A549 (cell line): ENCODE data around the gene QSOX1. TPM values are rescaled to one million over a fixed set of nuclear protein-coding genes. Genes with fewer than 3 reads are reported as not detected.

Source experiments
- ATAC-seq, 2 experiments: fragments of 200-7000 bp in 1 of 2; fragments of >200 bp in 1 of 2; cut with Nextera tagmentation in 1 of 2; cut with Tn5 transposase in 1 of 2; 3 replicates each; pipeline versions ENCODE4 v1.8.0 to v1.9.1; 2018 to 2020; ENCODE audit warnings: mild to moderate bottlenecking in 1 of 2, moderate library complexity in 1 of 2
- CTCF ChIA-PET: fragments of 300-600 bp; sonication (Branson Sonifier 250); formaldehyde crosslinking; extraction: SDS; loops from one replicate; lab custom pipeline; 2021; ENCODE audit warnings: antibody characterized with exemption, inconsistent platforms; lab: Yijun Ruan, JAX
- POLR2A ChIA-PET: fragments of 350-600 bp; formaldehyde crosslinking; extraction: SDS; loops from one replicate; lab custom pipeline; 2021; ENCODE audit warnings: antibody characterized with exemption, inconsistent platforms; lab: Yijun Ruan, JAX
- DNase-seq, 2 experiments: peaks; one replicate each; pipeline versions ENCODE4 v3.0.0 to v3.0.0-alpha.2; 2011 to 2016; ENCODE audit warnings: low read depth in 1 of 2, low spot score in 1 of 2
- FAIRE-seq: peaks from 2 replicates; lab custom pipeline; 2011; peaks lifted over from hg19 to GRCh38; lab: Jason Lieb, UNC
- H3K27ac ChIP-seq, 2 experiments: fragments of >200 bp; sonication (Bioruptor Twin); formaldehyde crosslinking; 3 replicates each; pipeline ENCODE4 v1.5.1; 2016 to 2017
- H3K4me1 ChIP-seq: fragments of >200 bp; sonication (Bioruptor Twin); formaldehyde crosslinking; 3 replicates; pipeline ENCODE4 v1.6.1; 2016
- H3K4me2 ChIP-seq: fragments of >200 bp; sonication (Bioruptor Twin); formaldehyde crosslinking; 3 replicates; pipeline ENCODE4 v1.6.1; 2016
- H3K4me3 ChIP-seq: fragments of >200 bp; sonication (Bioruptor Twin); formaldehyde crosslinking; 3 replicates; pipeline ENCODE4 v1.5.1; 2016
- H3K9me3 ChIP-seq: fragments of >200 bp; sonication (Bioruptor Twin); formaldehyde crosslinking; 3 replicates; pipeline ENCODE4 v1.6.1; 2016
- BHLHE40 ChIP-seq: IDR thresholded peaks from 2 replicates; pipeline ENCODE4 v1.6.1; 2012; ENCODE audit warnings: low read depth, low read length, inconsistent platforms
- CBX2 ChIP-seq: fragments of 200-600 bp; sonication (generic); IDR thresholded peaks from 2 replicates; pipeline ENCODE4 v1.6.1; 2016; ENCODE audit warnings: low read depth, mild to moderate bottlenecking, borderline replicate concordance
- CBX8 ChIP-seq: fragments of 200-600 bp; sonication (generic); IDR thresholded peaks from 2 replicates; pipeline ENCODE4 v1.6.1; 2016
- CEBPB ChIP-seq, 2 experiments: fragments of >200 bp in 1 of 2; sonication (Bioruptor Twin) in 1 of 2; formaldehyde crosslinking in 1 of 2; IDR thresholded peaks; 2 replicates each; pipeline ENCODE4 v1.6.1; 2012 to 2016
- EHMT2 ChIP-seq: fragments of 200-600 bp; sonication (generic); IDR thresholded peaks from 2 replicates; pipeline ENCODE4 v1.6.1; 2016; ENCODE audit warnings: antibody characterized with exemption, low read depth, mild to moderate bottlenecking, moderate library complexity
- EP300 ChIP-seq, 2 experiments: fragments of >200 bp; sonication (Bioruptor Twin); formaldehyde crosslinking; IDR thresholded peaks; 2 replicates in 1 of 2; 3 replicates in 1 of 2; pipeline ENCODE4 v1.6.1; 2016 to 2017
- ESRRA ChIP-seq: fragments of 150-350 bp; IDR thresholded peaks from 2 replicates; pipeline ENCODE4 v1.6.1; 2014; ENCODE audit warnings: mild to moderate bottlenecking, low read length, borderline replicate concordance
- HOXA7 ChIP-seq: fragments of 250-450 bp; sonication (Bioruptor Pico); IDR thresholded peaks from 2 replicates; pipeline ENCODE4 v1.5.0; 2020; ENCODE audit warnings: mild to moderate bottlenecking, moderate library complexity
- HOXB5 ChIP-seq: fragments of 250-450 bp; sonication (Bioruptor Pico); IDR thresholded peaks from 2 replicates; pipeline ENCODE4 v1.5.0; 2020; ENCODE audit warnings: mild to moderate bottlenecking, moderate library complexity
- JUN ChIP-seq, 2 experiments: fragments of >200 bp; sonication (Bioruptor Twin); formaldehyde crosslinking; IDR thresholded peaks; 2 replicates in 1 of 2; 3 replicates in 1 of 2; pipeline ENCODE4 v1.6.1; 2016 to 2017
- MAFK ChIP-seq: fragments of 450-650 bp; IDR thresholded peaks from 2 replicates; pipeline ENCODE4 v1.6.1; 2014; ENCODE audit not compliant: partially characterized antibody
- NR3C1 ChIP-seq: fragments of >200 bp; sonication (Bioruptor Twin); formaldehyde crosslinking; IDR thresholded peaks from 3 replicates; pipeline ENCODE4 v1.6.1; 2017
- POLR2AphosphoS2 ChIP-seq: conservative IDR thresholded peaks from 2 replicates; pipeline ENCODE4 v1.6.1; 2012; ENCODE audit warnings: low read length, improper control_type of control experiment, inconsistent platforms
- RAD21 ChIP-seq, 2 experiments: fragments of >200 bp in 1 of 2; sonication (Bioruptor Twin) in 1 of 2; formaldehyde crosslinking in 1 of 2; IDR thresholded peaks in 1 of 2; conservative IDR thresholded peaks in 1 of 2; 2 replicates in 1 of 2; 3 replicates in 1 of 2; pipeline ENCODE4 v1.6.1; 2012 to 2018; ENCODE audit warnings: inconsistent platforms in 1 of 2
- ZNF302 ChIP-seq: fragments of 250-450 bp; sonication (Bioruptor Pico); IDR thresholded peaks from 2 replicates; pipeline ENCODE4 v1.9.0; 2021; ENCODE audit warnings: inconsistent platforms, mild to moderate bottlenecking, moderate library complexity
- WGBS: methylation state at CpG from one replicate; pipeline ENCODE4 v1.1.6; 2017; ENCODE audit errors: missing lambda C conversion rate; 5-methylcytosine and 5-hydroxymethylcytosine counted together
- polyA plus RNA-seq, 4 experiments: library from polyadenylated mRNA; depleted of rRNA in 3 of 4; stranded (reverse); fragments of >200 nt; fragmentation: RNase III in 1 of 4; extraction: RNeasy Plus Mini Kit Qiagen cat#74134 plus additional on column Dnase treatment in 1 of 4; gene quantifications; 2 replicates in 3 of 4; 3 replicates in 1 of 4; pipeline ENCODE4 v1.2.3, GENCODE V29; 2011 to 2017
- TF ChIP-seq, protein P1 (sequence below): IDR thresholded peaks from 2 replicates; pipeline ENCODE4 v1.6.1; 2012
- TF ChIP-seq, protein P2 (sequence below): fragments of >200 bp; sonication (Bioruptor Twin); formaldehyde crosslinking; IDR thresholded peaks from 3 replicates; pipeline ENCODE4 v1.6.1; 2016
- TF ChIP-seq, protein P3 (sequence below): fragments of >200 bp; sonication (Bioruptor Twin); formaldehyde crosslinking; IDR thresholded peaks from 2 replicates; pipeline ENCODE4 v1.6.1; 2016
- TF ChIP-seq, protein P4 (sequence below): fragments of 250-450 bp; sonication (Bioruptor Pico); IDR thresholded peaks from 2 replicates; pipeline ENCODE4 v1.5.0; 2021; ENCODE audit warnings: mild to moderate bottlenecking, moderate library complexity, borderline replicate concordance
- TF ChIP-seq, protein P5 (sequence below): fragments of 200-600 bp; sonication (generic); IDR thresholded peaks from 2 replicates; pipeline ENCODE4 v1.6.1; 2016; ENCODE audit warnings: antibody characterized with exemption, mild to moderate bottlenecking, moderate library complexity

QSOX1 gene
- polyA plus RNA-seq, 2 of the 4 experiments (the other 2 are of a cell fraction): 43.8 to 60.2 TPM

DNA sequence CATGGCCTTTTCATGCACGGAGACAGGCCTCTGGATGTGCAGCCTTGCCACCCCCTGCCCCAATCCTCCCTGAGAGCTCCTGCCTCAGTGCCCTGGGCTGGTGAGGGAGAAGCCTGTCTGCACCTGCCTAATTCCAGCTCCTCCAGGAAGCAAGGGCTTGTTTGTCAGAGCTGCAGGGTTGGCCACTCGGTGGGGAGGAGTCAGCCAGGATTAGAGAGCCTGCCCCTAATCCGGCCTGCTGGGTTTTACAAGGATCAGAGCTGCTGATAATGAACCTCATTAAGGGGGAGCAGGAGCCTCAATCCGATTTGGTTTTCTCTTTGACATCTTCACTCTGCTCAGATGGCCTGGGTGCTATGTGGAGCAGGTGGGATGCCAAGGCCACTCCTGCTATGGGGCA is 43.5 kb downstream of the QSOX1 start:
- no peak for ATAC-seq
- CTCF ChIA-PET: interaction anchor here (0.9 to 9.2 kb wide), 7 partner anchors 12 to 352 kb away, joined by 3 to 77 read pairs (median 6); partner anchors contain the start of gene LHX4
- Histone ChIP-seq H3K4me1 (no peaks in the 10 kb centered on the region), H3K4me3 (no peak overlapping the region), H3K9me3 (no peaks in the 10 kb centered on the region), H3K4me2 (no peak overlapping the region), H3K27ac (no peak overlapping the region)
- WGBS: 80% methylated on average over 3 of the region's 4 CpGs
- TF ChIP-seq HOXB5 (CRISPR knock-in tag) (no peak), CBX8 (no peak), CBX2 (no peak), JUN (IDR thresholded peaks at IDR 0.05) (no peak), MAFK (no peak), POLR2AphosphoS2 (no peak)
- TF ChIP-seq, protein P1, sequence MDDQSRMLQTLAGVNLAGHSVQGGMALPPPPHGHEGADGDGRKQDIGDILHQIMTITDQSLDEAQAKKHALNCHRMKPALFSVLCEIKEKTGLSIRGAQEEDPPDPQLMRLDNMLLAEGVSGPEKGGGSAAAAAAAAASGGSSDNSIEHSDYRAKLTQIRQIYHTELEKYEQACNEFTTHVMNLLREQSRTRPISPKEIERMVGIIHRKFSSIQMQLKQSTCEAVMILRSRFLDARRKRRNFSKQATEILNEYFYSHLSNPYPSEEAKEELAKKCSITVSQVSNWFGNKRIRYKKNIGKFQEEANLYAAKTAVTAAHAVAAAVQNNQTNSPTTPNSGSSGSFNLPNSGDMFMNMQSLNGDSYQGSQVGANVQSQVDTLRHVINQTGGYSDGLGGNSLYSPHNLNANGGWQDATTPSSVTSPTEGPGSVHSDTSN: no peak
- no peak for DNase-seq
- POLR2A ChIA-PET: no interaction called here
- FAIRE-seq: no peak

DNA sequence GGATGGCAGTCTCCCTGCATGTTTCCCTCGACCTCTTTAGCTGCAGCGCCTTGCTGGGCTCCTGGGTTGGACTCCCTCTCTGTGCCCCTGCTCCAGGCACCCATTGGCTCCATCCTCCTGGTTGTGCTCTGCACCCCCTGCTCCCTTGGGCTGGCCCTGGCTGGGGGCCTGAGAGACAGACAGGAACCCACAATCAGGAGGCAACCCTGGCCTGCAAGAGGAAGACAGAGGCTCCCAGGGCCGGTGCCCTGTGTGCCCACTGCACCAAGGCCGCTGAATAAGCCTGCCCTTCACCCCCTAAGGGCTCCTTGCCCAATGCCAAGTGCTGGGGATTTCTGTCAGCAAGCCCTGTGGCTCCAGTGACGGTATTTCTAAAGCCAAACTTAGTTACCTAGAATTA is 43.9 kb downstream of the QSOX1 start:
- Histone ChIP-seq H3K9me3 (no peaks in the 10 kb centered on the region), H3K4me1 (no peaks in the 10 kb centered on the region), H3K27ac (no peak overlapping the region), H3K4me3 (no peak overlapping the region), H3K4me2 (no peak overlapping the region)
- ATAC-seq (no peak), FAIRE-seq (no peak), DNase-seq (no peak)
- CTCF ChIA-PET: interaction anchor here (0.6 to 9.2 kb wide), 5 partner anchors 12 to 284 kb away, joined by 3 to 77 read pairs (median 7); no protein-coding TSS in a partner anchor
- 64% methylated on average over 3 of the region's 5 CpGs for WGBS
- TF ChIP-seq HOXA7: no peak
- TF ChIP-seq RAD21 (conservative IDR thresholded peaks at IDR 0.05 in 1 of 2, IDR thresholded peaks at IDR 0.05 in 1 of 2): no peak
- TF ChIP-seq, protein P2, sequence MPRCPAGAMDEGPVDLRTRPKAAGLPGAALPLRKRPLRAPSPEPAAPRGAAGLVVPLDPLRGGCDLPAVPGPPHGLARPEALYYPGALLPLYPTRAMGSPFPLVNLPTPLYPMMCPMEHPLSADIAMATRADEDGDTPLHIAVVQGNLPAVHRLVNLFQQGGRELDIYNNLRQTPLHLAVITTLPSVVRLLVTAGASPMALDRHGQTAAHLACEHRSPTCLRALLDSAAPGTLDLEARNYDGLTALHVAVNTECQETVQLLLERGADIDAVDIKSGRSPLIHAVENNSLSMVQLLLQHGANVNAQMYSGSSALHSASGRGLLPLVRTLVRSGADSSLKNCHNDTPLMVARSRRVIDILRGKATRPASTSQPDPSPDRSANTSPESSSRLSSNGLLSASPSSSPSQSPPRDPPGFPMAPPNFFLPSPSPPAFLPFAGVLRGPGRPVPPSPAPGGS: no peak
- no peak for TF ChIP-seq NR3C1
- TF ChIP-seq, protein P1: no peak
- POLR2A ChIA-PET: no interaction called here

DNA sequence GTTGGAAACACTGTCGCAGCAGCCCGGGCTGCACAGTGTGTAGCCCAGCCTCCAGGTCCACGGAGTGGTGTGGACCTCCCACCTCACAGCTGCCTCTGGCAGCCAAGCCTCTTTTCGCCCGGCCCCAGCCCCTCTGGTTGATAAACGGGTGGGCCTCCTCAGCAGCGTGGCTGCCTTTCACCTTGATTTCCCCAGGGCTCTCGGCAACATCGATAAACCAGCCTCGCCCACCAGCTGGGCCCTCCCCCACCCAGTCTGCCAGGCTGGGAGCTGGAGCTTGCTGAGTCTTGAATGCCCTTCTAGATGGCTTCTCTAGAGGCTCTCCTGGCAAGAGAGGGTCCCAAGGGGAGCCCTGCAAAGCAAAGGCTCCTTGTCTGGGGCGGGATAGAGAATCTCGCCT is 44.3 kb downstream of the QSOX1 start:
- Histone ChIP-seq H3K27ac (no peak overlapping the region), H3K4me2 (no peak overlapping the region), H3K4me1 (no peaks in the 10 kb centered on the region), H3K9me3 (no peaks in the 10 kb centered on the region), H3K4me3 (no peak overlapping the region)
- no peak for ATAC-seq
- POLR2A ChIA-PET: no interaction called here
- no peak for DNase-seq
- 89% methylated on average over 8 of the region's 12 CpGs for WGBS
- CTCF ChIA-PET: interaction anchor here (0.6 to 9.2 kb wide), 6 partner anchors 13 to 279 kb away, joined by 3 to 77 read pairs (median 11); no protein-coding TSS in a partner anchor
- FAIRE-seq: no peak
- TF ChIP-seq, protein P3, sequence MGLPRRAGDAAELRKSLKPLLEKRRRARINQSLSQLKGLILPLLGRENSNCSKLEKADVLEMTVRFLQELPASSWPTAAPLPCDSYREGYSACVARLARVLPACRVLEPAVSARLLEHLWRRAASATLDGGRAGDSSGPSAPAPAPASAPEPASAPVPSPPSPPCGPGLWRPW: no peak
- TF ChIP-seq, protein P4, sequence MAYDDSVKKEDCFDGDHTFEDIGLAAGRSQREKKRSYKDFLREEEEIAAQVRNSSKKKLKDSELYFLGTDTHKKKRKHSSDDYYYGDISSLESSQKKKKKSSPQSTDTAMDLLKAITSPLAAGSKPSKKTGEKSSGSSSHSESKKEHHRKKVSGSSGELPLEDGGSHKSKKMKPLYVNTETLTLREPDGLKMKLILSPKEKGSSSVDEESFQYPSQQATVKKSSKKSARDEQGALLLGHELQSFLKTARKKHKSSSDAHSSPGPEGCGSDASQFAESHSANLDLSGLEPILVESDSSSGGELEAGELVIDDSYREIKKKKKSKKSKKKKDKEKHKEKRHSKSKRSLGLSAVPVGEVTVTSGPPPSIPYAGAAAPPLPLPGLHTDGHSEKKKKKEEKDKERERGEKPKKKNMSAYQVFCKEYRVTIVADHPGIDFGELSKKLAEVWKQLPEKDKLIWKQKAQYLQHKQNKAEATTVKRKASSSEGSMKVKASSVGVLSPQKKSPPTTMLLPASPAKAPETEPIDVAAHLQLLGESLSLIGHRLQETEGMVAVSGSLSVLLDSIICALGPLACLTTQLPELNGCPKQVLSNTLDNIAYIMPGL (CRISPR knock-in tag): no peak
- no peak for TF ChIP-seq ZNF302 (CRISPR knock-in tag)
- no peak for TF ChIP-seq CBX2
- TF ChIP-seq, protein P5, sequence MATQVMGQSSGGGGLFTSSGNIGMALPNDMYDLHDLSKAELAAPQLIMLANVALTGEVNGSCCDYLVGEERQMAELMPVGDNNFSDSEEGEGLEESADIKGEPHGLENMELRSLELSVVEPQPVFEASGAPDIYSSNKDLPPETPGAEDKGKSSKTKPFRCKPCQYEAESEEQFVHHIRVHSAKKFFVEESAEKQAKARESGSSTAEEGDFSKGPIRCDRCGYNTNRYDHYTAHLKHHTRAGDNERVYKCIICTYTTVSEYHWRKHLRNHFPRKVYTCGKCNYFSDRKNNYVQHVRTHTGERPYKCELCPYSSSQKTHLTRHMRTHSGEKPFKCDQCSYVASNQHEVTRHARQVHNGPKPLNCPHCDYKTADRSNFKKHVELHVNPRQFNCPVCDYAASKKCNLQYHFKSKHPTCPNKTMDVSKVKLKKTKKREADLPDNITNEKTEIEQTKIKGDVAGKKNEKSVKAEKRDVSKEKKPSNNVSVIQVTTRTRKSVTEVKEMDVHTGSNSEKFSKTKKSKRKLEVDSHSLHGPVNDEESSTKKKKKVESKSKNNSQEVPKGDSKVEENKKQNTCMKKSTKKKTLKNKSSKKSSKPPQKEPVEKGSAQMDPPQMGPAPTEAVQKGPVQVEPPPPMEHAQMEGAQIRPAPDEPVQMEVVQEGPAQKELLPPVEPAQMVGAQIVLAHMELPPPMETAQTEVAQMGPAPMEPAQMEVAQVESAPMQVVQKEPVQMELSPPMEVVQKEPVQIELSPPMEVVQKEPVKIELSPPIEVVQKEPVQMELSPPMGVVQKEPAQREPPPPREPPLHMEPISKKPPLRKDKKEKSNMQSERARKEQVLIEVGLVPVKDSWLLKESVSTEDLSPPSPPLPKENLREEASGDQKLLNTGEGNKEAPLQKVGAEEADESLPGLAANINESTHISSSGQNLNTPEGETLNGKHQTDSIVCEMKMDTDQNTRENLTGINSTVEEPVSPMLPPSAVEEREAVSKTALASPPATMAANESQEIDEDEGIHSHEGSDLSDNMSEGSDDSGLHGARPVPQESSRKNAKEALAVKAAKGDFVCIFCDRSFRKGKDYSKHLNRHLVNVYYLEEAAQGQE: no peak
- no peak for TF ChIP-seq BHLHE40
- no peak for TF ChIP-seq POLR2AphosphoS2
- TF ChIP-seq EHMT2: no peak
- TF ChIP-seq ESRRA: no peak
- no peak for TF ChIP-seq EP300 (IDR thresholded peaks at IDR 0.05)
- TF ChIP-seq CEBPB (IDR thresholded peaks at IDR 0.05): no peak
- TF ChIP-seq, protein P1: no peak
- TF ChIP-seq CBX8: no peak
- TF ChIP-seq, protein P2: no peak
